HFF-Myc (cell line): Measurements from ENCODE around the gene RNF123.
"Not testable (repeated sequence)": the region's sequence is repeated elsewhere in the genome, so short reads cannot be mapped to it uniquely, and the experiment has no call there.

ENCODE experiments used
- DNase-seq: peaks from one replicate; pipeline ENCODE4 v3.0.0-alpha.2; 2011; ENCODE audit warnings: low read depth; ENCODE audit errors: extremely low read depth
- H3K4me3 ChIP-seq: replicated peaks from 2 replicates; pipeline ENCODE4 v1.5.1; 2011; ENCODE audit warnings: low read depth, mild to moderate bottlenecking, control low read depth, low read length
- CTCF ChIP-seq: IDR thresholded peaks from 2 replicates; pipeline ENCODE4 v1.5.1; 2012; ENCODE audit warnings: mild to moderate bottlenecking, low read depth, low read length, control low read depth; ENCODE audit errors: missing control alignments

RNF123 gene

GRCh38 chr3:49675912-49676311 lies 13.4 kb upstream of the RNF123 start:
- no peak for DNase-seq
- no peak overlapping the region; the same call in 1 of the 2 replicates for H3K4me3 ChIP-seq
- no peak for TF ChIP-seq CTCF

DNA sequence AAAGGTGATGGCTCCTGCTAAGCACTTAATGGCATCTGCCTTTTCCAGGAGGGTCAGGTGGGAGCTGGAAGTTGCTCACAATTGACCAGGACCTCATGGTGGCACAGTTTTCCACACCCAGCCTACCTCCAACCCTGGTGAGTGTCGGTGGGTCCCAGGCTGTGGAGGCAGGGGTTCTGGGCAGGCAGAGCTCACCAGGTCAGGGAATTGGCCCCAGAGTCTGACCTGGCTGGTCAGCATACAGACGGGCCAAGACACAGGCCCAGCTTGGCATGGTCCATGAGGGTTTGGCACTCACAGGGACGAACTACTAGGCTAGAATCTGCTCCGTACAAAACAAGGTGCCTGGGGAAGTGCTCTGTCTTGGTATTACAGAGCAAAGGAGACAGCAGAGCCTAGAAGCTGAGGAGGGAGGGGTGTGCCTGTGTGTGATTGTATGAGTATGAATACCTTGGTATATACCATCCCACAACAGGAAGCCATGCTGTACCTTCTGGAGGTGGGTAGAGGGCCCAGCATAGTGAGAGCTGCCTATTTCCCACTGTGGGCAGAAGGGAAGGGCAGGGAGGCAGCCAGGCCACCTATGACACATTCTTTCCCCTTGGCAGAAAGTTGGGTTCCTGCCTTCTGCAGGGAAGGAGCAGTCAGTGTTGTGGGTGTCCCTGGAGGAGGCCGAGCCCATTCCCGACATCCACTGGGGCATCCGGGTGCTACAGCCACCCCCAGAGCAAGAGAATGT lies 8.7 kb upstream of the RNF123 start:
- H3K4me3 ChIP-seq: no peak overlapping the region
- no peak for TF ChIP-seq CTCF
- DNase-seq: no peak

DNA sequence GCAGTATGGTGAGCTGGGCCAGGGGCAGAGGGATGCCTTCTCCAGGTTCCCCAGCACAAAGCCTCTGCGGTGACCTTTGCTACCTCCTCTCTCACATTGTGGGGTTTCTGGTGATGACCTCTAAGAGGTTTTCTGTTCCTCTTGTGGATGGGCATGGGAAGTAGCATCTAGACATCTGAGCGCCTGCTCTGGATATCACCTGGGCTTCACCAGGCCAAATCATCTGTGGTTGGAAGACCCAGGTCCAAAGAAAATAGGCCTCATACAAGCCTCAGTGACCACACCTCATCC lies 8.2 kb upstream of the RNF123 start:
- no peak overlapping the region for H3K4me3 ChIP-seq
- no peak for TF ChIP-seq CTCF
- DNase-seq: no peak

DNA sequence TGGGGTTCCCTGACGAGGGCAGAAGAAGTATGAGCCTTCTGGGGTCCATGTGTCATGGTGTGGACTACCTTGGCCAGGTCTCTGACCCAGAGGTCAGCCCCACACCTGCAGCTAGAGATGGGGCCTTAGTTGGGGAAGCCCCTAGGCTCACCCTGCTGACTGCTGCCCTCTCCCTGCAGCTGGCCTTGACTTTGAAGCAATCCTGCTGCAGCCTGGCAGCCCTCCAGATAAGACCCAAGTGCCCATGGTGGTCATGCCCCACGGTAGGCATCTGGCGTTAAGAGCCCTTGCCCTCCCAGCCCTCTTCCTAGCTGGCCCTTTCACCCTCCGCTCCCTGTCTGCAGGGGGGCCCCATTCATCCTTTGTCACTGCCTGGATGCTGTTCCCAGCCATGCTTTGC lies 7.8 kb upstream of the RNF123 start:
- TF ChIP-seq CTCF: no peak
- no peak for DNase-seq
- no peak overlapping the region for H3K4me3 ChIP-seq

DNA sequence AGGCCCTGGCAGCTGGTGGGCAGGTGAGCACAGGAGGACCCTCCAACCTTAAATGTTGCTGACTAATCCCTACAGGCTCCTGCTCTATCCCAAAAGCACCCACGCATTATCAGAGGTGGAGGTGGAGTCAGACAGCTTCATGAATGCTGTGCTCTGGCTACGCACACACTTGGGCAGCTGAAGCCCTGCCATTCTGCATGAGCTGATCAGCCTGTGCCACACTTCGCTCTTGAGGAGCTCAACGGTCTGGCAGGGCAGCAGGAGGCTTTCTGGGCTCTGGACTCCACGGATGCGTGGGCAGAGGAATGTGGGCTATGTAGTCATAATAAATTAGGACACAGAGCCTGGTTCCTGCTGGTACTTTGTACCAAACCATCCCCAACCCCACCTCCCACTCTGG lies 6.2 kb upstream of the RNF123 start:
- no peak for DNase-seq
- no peak overlapping the region for H3K4me3 ChIP-seq
- TF ChIP-seq CTCF: no peak

DNA sequence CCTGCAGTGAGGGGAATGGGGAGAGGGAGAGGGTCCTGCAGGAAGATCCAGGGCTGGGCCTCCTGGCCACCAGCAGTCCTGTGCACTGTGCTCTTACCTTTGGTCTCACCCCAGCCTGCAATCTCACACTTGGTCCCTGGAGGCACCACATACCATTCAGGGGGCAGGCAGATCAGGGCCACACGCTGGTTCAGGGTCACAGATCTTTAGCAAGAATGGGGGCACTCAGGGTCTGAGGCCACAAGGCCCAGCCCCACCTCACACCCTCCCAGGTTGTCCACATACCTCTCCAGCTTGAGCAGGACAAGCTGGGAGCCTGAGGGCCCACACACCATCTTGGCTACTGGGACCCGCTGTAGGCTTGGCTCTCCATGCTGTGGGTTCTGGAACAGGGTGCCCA lies 4.9 kb upstream of the RNF123 start:
- H3K4me3 ChIP-seq, DNase-seq: not testable (repeated sequence)

DNA sequence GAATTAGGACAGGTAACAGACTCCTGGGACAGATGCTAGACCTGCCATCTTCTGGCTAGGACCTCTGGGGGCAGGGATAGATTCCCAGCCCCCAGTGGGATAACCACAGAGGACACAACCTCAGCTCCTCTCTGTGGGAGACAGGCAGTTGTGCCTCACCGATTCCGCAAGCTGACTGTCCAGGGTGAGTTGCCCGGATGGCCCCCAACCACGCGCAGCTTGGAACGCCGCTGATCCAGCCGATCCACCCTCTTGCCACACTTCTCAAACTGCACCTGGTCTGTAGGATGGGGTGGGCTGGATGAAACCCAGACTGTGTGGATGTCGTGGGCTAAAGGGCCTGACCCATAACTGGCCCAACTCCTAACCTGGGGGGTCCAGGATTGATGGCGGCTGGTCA lies 4.3 kb upstream of the RNF123 start:
- DNase-seq: not testable (repeated sequence)

DNA sequence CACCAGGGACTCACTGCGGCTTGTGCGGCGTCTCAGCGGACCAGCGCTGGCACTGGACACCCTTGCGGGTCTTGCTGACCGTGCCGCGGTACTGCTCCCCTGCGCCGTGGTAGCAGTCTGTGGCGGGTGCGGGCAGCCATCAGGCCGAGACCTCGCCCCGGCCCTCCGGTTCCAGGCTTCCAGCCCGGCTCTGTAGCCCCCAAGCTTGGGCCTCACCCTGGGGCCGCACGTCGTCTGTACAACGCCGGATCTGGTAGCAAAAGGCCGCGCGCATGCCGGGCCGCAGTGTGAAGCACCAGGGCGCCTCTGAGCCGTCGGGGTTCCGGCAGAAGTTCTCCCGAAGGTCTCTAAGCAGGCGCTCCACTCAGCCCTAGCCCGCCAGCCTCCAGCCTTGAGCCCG lies 3.5 kb upstream of the RNF123 start:
- H3K4me3 ChIP-seq, DNase-seq: not testable (repeated sequence)

More for the DNA sequence above, 4.3 kb upstream of the RNF123 start:
- not testable (repeated sequence) for H3K4me3 ChIP-seq

- not testable (repeated sequence) for DNase-seq
- peak overlapping the region; percentile 15 for H3K4me3 ChIP-seq
Measured at GRCh38 chr3:49686346-49686745, 3.0 kb upstream of the RNF123 start.

GRCh38 chr3:49686769-49687423 lies 2.5 kb upstream of the RNF123 start:
- H3K4me3 ChIP-seq: peak overlapping the region; percentile 15

DNA sequence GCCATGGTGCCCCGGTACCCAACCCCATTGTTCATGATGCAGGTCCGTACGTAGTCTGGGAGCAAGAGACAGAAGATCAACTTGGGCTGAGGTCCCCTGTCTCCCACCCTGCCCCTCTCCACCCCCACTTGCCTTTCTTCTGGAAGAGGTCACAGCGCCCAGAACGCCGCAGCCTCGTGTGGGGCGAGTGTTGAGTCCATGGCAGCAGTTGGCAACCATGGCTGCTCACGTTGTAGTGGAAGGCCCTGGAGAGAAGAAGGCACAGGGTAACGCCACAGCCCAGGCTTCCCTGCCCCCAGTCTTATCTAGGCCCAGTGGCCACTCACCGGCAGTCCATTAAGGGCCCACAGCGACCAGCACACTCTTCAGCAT lies 1.9 kb upstream of the RNF123 start:
- DNase-seq, H3K4me3 ChIP-seq: not testable (repeated sequence)

More at GRCh38 chr3:49686769-49687423, 2.5 kb upstream of the RNF123 start:
- not testable (repeated sequence) for DNase-seq

- H3K4me3 ChIP-seq: peak overlapping the region; percentile 93
- not testable (repeated sequence) for DNase-seq
Measured at GRCh38 chr3:49688338-49689045, 865 bp upstream of the RNF123 start.
